ENCODE results near the gene ATP11C. TPM values are rescaled to one million over a fixed set of nuclear protein-coding genes. Genes with fewer than 3 reads are reported as not detected.
A peak's percentile ranks its signal among the peaks of the same experiment; 100 is the strongest.
"Not testable (repeated sequence)": the region's sequence is repeated elsewhere in the genome, so short reads cannot be mapped to it uniquely, and the experiment has no call there.

Gene ATP11C
- total RNA-seq, result 66.6 and 78.1 TPM in 2 replicates

DNA sequence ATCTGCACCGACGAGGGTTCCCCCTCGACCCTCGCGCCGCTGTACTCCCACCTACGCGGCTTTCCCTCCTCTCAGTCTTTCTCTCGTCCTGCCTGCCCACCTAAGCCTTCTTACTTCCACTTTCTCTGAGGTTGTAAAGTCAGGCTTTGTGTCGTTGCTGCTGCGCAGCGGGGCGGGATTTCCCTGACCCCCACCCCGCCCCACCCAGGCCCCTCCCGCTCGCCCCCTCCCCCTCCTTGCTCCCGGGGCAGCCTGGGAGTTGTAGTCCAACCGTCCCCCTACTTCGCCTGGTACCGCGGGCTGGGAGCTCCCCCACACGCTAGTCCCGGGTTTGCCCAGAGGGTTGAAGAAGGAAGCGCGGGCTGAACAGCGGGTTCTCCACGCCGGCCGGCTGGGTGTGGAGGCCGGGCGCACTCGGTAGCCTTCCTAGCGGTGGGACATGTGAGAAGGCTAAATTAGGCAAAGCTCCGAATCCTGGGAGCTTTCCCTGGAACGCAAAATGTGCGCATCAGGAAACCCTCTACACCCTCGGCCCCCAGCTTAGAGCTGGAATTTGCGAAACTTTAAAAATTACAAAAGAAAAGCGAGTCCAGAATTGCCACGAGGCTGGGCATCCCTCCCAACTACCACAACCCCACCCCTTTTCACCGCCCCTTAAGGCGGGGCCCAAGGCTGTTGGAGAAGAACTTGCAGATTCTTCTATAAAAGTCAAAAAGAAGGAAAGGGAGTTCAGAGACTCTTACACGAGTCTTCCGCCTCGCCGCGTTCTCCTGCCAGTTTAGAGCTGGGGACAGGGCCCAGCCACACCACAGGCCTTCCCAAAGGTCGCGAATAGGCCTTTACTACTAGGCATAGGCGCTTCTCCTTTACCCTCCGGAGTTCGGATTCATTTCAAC lies at the start of gene ATP11C:
Gene ATP11C (minus strand): TSS at position 153 of the 896 bp plus-strand sequence. CDS start 1,011 bp downstream, outside the sequence.
- DNase-seq (ENCODE audit: low read depth in 2 of 2), result peak; percentile 71 to 88

DNA sequence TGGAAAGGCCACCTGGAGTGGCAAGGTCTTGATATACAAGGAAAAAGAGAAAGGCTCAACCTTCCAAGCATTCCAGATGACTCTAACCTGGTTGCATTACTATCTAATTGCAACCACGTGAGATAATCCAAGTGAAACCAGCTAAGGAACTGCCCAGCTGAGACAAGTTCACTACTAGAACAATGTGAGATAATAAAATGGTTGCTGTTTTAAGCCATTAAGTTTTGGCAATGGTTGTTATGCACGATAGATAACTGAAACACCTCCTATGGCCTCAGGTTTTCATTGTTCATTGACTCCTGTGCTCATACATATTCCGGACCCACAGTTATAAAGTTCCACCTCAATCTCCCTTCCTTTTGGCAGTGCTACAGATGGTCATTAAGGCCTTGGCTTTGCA lies 41.6 kb upstream of the ATP11C start:
- no peak for DNase-seq (ENCODE audit: low read depth in 2 of 2)

DNA sequence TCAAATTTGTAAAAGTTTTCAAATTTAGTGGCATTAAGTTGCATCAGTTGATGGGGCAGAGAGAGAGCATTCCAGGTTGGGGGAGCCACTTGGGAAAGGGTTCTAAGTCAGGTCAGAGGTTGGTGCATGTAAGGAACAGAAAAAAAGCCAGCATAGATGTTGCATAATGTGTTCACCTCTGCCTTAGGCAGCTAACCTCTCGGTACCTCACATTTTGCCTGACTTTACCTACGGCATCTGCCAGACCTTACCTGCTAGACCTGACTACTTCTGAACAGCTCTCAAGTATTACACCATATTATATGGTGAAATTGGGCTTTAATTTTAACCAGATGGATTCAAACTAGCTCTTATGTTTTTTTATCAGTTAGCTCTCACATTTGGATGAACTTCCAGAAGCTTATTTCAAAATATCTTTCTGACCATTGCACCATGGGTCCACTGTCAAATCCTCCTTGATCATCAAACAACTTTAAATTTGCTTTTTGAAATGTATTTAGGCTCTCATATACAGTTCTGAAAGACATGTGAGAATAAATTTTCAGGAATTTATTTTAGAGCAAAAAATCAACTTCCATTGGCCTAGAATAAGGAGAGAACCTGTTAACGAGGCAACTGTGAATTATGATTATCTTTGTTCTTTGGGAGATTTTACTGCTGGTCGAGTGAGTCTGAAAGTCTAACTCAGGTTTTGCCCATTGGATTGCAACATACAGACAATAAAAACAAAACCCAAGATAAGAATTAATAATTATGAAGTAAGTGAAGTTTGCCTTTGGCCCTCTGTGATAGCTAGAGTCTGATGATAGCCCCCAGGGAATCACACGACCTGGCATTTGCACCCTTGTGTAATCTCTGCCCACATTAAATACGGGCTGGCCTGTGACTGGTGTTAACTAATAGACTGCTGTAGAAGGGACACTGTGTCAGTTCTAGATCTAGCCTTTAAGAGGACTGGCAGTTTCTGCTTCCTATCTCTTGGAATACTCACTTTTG lies 40.1 kb upstream of the ATP11C start:
- no peak for DNase-seq (ENCODE audit: low read depth in 2 of 2)

DNA sequence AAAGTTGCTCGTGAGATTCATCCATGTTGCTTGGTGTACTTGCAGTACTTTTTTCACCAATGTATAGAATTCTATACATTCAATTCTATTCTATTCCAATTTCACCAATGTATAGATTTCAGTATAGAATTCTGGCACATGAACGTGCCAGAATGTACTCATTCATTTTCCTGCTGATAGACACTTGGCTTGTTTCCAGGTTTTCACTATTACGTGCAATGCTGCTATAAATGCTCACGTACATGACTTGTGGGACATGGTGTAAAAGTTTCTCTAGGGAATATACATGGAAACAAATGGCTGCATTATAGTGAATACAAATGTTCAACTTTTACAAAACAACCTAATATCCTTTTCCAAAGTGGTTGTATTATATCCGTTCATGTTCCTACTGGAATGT lies 39.3 kb upstream of the ATP11C start:
- no peak for DNase-seq (ENCODE audit: low read depth in 2 of 2)

DNA sequence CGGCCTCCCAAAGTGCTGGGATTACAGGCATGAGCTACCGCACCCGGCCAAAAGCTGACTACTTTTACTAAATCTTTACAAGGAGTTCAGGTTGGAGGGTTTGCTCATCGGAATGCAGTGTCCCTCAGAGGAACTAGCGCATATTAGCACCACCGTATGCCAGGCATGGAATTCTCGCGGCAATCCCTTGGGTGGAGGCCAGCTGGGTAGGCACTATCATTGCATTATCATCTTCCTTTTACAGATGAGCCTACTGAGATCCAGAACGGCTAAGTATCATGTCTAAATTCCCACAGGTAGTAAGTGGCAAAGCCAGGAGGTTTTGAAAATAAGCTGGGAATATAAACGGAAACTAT lies 38.5 kb upstream of the ATP11C start:
- DNase-seq (ENCODE audit: low read depth in 2 of 2), result no peak

DNA sequence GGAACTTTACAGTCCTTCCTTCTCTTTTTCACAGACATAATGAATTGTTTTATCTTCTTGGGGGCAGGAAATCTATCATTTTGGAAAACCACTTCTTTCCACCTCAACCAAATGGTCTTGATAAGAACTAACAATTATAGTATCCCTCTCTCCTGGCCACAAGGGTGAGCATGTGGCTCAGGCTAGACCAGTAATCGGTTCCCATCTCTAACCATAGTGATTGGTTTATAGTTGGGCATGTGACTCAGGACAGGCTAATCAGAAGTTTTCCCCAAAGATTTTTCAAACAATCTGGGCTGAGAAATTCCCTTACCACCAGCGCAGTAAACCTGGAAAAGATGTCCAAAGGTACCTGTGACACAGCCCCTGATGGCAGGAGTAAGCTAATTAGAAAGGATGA lies 36.4 kb upstream of the ATP11C start:
- no peak for DNase-seq (ENCODE audit: low read depth in 2 of 2)

DNA sequence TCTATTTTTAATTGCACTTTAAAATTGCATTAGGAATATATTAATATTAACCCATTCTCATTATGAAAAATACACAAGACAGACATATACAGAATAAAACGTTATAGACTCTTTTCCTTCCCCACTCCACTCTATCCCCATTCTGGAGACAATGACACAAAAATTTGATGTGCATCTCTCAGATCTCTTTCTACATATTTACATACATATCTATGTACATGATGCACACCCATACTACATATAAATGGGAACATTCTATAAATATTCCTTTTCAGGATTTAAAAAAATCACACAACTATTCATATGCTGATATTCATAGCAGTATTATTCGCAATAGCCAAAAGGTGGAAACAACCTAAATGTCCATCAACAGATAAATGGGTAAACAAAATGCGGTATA lies 34.9 kb upstream of the ATP11C start:
- no peak for DNase-seq (ENCODE audit: low read depth in 2 of 2)

DNA sequence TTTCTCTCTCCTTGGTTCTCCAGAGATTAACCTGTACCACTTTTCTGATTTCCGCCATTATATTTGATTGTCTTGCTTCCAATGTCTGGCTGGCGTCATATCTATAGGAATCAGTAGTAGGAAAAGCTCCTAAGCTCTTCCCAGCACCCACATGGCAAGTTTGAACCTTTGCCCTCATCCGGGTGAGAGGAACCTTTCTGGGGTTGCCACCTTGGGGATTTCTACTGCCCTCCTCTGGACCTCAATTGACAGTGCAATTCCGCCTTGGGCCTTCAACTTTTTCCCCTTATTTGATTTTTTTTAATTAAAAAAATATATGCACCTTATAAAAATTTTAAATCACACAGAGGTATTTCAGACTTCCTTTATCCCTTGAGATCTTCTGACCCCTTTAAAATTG lies 34.4 kb upstream of the ATP11C start:
- DNase-seq (ENCODE audit: low read depth in 2 of 2), result no peak

DNA sequence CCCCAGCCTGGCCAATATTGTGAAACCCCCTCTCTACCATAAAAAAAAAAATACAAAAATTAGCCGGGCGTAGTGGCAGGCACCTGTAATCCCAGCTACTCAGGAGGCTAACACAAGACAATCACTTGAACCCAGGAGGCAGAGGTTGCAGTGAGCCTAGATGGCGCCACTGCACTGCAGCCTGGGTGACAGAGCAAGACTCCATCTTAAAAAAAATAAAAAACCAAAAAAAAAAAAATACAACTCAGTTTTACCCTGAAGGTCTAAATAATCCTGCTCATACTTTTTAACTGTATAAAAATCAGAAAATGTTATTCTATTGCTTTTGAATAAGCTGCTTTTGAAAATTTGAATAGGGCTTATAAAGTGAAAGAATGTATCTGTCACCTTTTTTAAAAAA lies 33.3 kb upstream of the ATP11C start:
- DNase-seq (ENCODE audit: low read depth in 2 of 2), result not testable (repeated sequence)

DNA sequence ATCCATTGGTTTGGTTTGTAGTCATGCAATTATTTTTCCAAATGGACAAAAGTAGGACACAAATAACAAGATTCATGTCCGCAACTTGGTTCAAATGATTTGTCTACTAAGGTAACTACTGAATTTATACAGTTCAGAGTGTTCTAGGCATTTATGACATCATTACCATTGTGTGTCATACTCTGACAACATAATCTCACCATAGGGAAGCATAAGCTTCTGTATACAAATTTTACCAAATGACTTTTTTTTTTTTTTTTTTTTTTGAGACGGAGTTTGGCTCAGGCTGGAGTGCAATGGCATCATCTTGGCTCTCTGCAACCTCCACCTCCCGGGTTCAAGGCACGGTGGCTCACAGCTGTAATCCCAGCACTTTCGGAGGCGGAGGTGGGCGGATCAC lies 32.6 kb upstream of the ATP11C start, which contains the start of gene CXorf66:
Gene CXorf66 (minus strand): TSS at position 101 of the 400 bp plus-strand sequence. CDS start 25 bp downstream, at position 76.
- no peak for DNase-seq (ENCODE audit: low read depth in 2 of 2)

DNA sequence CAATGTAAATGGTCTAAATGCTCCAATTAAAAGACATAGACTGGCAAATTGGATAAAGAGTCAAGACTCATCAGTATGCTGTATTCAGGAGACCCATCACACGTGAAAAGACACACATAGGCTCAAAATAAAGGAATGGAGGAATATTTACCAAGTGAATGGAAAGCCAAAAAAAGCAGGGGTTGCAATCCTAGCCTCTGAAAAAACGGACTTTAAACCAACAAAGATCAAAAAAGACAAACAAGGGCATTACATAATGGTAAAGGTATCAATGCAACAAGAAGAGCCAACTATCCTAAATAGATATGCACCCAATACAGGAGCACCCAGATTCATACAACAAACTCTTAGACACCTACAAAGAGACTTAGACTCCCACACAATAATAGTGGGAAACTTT lies 28.2 kb upstream of the ATP11C start:
- not testable (repeated sequence) for DNase-seq (ENCODE audit: low read depth in 2 of 2)

DNA sequence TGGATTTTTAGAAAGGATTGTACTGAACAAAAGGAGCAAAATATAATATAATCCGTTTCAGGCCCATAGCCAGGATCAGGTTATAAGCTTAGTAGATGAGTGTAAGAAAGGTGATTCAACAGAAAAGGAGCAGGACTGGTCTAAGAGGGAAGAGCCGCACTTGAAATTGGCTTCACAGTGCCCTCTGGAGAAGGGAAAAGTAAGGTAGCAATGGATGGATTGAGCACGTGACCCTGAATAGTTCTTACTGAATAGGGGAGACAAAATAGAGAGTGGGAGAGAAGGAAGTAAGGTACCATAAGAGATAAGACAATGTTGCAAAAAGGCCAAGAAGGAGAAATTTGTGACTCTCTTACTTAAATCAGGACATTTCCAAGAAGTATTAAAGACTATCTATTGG lies 16.9 kb upstream of the ATP11C start:
- DNase-seq (ENCODE audit: low read depth in 2 of 2), result no peak

DNA sequence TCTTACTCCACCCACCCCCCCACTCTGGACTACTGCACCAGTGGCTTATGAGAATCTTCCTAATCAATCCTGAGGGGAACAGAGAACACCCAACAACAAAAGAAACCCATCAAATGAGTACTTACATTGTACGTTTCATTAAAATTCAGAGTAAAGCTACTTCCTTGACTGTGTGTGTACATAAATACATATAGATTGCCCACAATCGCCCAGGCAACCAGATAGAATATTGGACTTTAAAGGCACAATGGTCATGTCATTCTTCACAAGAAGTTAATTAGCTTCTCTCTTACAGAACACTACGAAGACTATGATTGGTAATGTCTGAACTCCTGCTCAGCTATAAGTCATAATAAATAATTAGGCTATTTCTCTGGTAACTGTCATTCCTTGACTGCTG lies 12.2 kb upstream of the ATP11C start:
- DNase-seq (ENCODE audit: low read depth in 2 of 2), result no peak

DNA sequence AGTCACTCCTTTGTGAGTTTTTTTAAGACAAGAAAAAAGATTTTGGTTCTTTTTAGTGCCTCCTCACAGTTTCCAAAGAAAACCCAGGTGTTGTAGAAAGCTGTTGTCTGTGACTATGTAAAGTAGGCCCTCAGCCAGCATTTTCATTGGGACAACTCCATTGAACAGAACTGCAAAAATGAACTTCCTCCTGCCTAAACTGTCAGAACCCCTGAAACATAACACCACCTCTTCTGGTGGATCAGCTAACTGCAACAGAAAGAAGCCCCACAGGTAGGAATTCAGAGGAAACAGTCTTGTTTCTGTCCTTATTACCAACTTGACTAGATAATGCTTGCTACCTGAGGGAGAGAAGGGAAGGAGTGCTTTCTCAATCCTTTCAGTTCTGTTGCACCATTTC lies 3.4 kb upstream of the ATP11C start:
- DNase-seq (ENCODE audit: low read depth in 2 of 2), result no peak

DNA sequence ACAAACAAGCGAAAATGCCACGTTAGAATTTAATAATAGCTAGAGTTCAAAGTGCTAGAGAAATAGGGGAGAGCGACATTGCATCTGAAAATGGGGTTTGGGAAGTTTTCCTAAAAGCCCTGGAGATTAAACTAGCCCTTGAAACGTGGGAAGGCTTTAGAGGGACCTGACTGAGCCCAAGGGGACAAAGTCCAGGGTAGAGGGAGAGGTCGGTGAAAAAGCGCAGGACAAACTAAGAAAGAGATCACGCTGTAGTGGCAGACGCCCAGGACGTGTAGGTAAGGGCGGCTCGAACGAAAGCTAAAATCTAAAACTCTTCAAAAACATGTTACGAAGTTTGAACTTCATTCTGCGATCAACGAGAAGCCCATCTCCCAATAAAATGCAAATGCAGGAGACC lies 1.1 kb upstream of the ATP11C start:
- no peak for DNase-seq (ENCODE audit: low read depth in 2 of 2)

DNA sequence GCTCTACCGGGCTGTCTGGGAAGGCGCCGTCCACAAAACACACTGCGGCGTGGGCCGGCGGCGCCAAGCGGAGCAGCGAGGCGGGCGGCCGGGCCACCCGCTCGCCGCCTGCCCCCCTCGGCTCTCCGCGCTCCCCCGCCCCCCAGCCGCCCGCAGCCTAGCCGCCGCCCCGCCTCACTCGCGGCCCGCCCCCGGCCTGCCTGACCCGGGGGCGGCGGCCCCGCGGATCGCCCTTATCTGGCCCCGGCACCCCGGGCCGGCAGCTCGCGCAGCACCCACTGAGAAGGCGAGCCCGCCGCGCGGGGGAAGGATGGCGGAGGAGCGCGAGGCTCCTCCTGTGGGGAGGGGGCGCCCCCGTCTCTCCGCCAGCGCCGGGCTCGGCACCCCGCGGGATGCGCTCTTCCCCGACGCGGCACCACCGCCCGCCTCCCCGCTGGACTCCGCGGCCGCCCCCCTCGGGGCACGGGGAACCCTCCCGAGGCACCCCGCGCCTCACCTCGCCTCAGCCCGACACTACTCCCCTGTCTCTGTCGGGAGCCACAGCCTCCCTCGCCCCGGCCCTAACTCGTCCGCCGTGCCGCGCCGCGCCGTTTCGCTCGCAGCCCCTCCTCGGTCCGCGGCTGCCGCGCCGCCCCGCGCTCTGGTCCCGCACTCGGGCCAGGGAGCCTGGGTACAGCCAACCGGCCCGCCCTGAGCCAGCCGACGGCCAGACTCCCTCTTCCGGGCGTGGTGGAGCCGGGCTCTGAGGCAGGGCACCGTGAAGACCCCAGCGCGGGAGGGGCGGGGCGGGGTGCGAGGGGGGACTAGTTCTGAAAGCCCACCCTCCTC lies 566 bp downstream of the ATP11C start:
- no peak for DNase-seq (ENCODE audit: low read depth in 2 of 2)

DNA sequence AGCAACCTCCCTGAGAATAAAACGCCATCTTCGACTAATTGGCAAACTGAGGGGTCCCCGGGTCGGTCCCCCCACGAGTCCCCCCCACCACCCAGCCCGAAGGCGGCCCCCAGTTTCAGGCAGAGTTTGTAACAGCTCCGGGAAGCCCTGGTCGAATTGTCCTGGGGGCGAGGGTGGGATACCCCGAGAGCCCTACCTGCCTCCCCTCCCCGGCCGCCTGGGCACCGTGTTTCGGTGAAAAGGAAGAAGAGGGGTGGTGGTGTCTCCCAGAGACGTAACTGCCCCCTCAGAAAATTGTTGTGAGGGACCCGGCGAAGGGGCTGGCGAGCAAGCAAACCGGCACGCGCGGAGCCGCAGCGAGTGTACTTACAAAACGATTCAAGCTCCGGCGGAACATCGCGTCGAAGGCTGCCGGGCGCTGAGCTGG lies 1.2 kb downstream of the ATP11C start:
- peak in 1 of 2 donors; percentile 45 for DNase-seq (ENCODE audit: low read depth in 2 of 2)

DNA sequence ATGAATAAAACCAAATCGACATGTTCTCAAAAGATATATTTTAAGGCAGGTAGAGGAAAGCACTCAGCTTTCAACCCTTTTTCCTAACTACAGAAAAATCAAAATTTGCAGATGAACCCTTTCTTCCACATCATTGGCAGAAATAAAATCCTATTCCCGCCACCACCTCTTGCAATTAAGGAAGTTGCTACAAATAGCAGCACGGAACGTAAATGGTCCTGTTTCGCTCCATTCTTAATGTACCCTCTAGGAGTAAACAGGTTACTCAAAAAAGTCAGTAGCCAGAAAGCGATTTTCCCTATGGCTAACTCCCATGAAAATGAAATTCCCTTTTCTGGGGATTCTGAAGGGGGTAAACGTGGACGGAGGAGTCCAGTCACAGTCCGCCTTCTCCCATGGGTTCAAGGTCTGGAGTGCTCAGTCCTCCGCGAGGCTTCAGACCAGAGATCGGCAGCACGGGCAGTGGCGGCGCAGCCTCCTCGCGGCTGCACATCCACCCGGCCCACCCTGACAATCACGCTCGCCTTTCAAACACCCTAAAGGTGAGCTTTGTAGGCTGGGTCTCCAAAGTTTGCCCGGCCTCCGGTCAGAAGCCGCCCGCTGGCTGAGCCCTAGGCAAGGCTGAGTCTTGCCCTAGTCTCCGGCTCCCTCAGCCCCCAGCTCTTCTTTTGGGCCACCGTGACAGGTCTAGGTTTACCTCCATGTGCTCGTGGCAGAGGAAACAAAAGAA lies 1.8 kb downstream of the ATP11C start:
- DNase-seq (ENCODE audit: low read depth in 2 of 2), result peak in 1 of 2 donors; percentile 19

DNA sequence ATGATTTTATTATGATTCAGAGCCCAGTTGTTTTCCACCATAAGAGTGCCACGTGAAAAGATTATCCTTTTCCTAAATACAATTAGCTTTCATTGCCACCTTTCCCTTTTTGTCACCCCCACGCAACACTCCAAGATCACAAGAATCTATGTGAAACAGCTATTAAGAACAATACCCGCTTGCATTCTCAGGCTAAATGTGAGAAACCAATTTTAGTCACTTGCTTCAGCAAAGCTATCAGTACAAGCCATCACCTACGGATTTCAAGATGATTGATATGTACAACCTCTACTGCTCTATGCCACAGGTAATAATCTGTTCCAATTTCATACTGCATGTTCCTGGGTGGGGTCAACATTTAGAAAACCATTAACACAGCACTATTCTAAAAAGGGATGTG lies 2.5 kb downstream of the ATP11C start:
- no peak for DNase-seq (ENCODE audit: low read depth in 2 of 2)

DNA sequence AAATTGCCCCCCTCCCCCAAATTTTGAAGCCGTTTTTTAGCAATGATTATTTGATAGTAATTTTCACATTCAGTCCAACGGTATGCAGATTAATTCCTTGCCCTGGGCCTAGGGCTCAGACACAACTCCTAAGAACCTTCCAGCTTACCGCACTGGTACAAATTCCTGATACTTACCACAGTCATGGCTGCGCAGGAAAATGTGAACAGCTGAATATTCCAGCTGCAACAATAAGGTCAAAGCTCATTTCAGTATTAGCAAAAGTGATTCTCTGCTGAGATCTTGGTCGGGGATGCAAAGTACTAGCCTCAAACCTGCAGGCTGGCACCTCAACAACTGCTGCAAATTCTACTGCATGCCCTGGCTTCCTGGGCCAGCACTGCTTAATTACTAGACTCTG lies 3.0 kb downstream of the ATP11C start:
- DNase-seq (ENCODE audit: low read depth in 2 of 2), result no peak

DNA sequence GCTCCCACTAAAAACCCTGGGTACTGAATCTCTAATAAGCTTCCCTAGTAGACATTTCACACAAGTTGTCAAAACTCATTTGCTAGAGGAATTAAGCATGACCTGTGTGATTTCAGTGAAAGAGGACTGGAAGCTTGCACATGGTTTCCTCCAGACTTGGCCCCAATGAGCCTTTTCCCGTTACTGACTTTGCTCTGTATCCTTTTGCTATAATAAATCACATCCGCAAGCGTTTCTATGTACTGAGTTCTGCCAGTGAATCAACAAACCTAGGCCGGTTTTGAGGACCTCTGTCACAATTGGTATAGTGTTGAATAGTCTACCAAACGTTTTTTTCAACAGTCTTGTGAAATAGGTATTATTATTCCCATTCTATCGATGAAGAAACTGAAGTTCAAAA lies 8.2 kb downstream of the ATP11C start:
- peak; percentile 89 to 90 for DNase-seq (ENCODE audit: low read depth in 2 of 2)

All from dermis microvascular lymphatic vessel endothelial cell (primary cell).